Heart right ventricle (tissue), 16 donors: ENCODE measurements around the gene PTPRJ. TPM values are rescaled to one million over a fixed set of nuclear protein-coding genes. Genes with fewer than 3 reads are reported as not detected.
A peak's percentile ranks its signal among the peaks of the same experiment; 100 is the strongest.

ENCODE experiments used
- ATAC-seq, 8 donors: fragments of 200-7000 bp; cut with Tn5 transposase; one replicate each; pipeline ENCODE4 v1.9.1; 2020; ENCODE audit warnings: mild to moderate bottlenecking in 8 of 8, moderate library complexity in 8 of 8, moderate number of reproducible peaks in 1 of 8
- DNase-seq, 2 donors: peaks; one replicate each; pipeline ENCODE4 v3.0.0-alpha.2; 2020
- H3K27ac ChIP-seq, 10 donors: fragments of 200-600 bp; sonication (generic) in 2 of 10; one replicate each; pipeline versions ENCODE4 v1.5.0 to v1.8.0; 2020 to 2022; ENCODE audit warnings: mild to moderate bottlenecking in 3 of 10
- H3K27me3 ChIP-seq, 7 donors: fragments of 200-600 bp; one replicate each; pipeline ENCODE4 v1.8.0; 2021 to 2022; ENCODE audit warnings: mild to moderate bottlenecking in 2 of 7
- H3K36me3 ChIP-seq, 9 donors: fragments of 200-600 bp; sonication (generic) in 1 of 9; one replicate each; pipeline versions ENCODE4 v1.5.0 to v1.8.0; 2020 to 2022; ENCODE audit warnings: mild to moderate bottlenecking in 2 of 9
- H3K4me1 ChIP-seq, 9 donors: fragments of 200-600 bp; sonication (generic) in 1 of 9; one replicate each; pipeline versions ENCODE4 v1.5.0 to v1.8.0; 2020 to 2022; ENCODE audit warnings: mild to moderate bottlenecking in 4 of 9
- H3K4me3 ChIP-seq, 10 donors: fragments of 200-600 bp; sonication (generic) in 2 of 10; one replicate each; pipeline versions ENCODE4 v1.5.0 to v1.8.0; 2020 to 2022; ENCODE audit warnings: mild to moderate bottlenecking in 7 of 10, moderate library complexity in 2 of 10
- H3K9me3 ChIP-seq, 11 donors: fragments of 200-600 bp in 10 of 11; sonication (generic) in 2 of 11; one replicate each; pipeline versions ENCODE4 v1.5.0 to v1.8.0; 2013 to 2022; ENCODE audit warnings: mild to moderate bottlenecking in 2 of 11, control low read depth in 1 of 11, moderate library complexity in 1 of 11
- WGBS, 2 donors: extraction: QIAGEN DNeasy Blood & Tissue Kit; methylation state at CpG; one replicate each; pipeline ENCODE4 v1.1.7; 2013; ENCODE audit warnings: inconsistent platforms in 1 of 2; 5-methylcytosine and 5-hydroxymethylcytosine counted together
- intact Hi-C, 10 donors: fragments of 100-400 bp; cut with DNase I; formaldehyde crosslinking; loops; one replicate each; pipeline versions ENCODE4 v1.11.1 to v1.14.2; 2022
- polyA plus RNA-seq, 2 donors: library from polyadenylated mRNA; stranded (reverse); fragments of 200-250 nt; gene quantifications; one replicate each; pipeline ENCODE4 v1.2.3, GENCODE V29; 2013
- total RNA-seq, 10 donors: library from RNA; stranded (reverse); fragmentation: NEBNext Ultra II Directional in 3 of 10; extraction: Animal tissue kit (Norgen Biotek cat#: 25700) in 3 of 10; gene quantifications; one replicate each; pipeline versions ENCODE4 v1.2.1 to v1.2.4, GENCODE V29; 2021 to 2023
- TF ChIP-seq, protein P1 (sequence below), 9 donors: fragments of 200-600 bp; sonication (generic) in 2 of 9; IDR thresholded peaks; one replicate each; pipeline versions ENCODE4 v1.5.0 to v1.8.0; 2021 to 2022; ENCODE audit warnings: antibody characterized with exemption in 9 of 9, mild to moderate bottlenecking in 5 of 9, moderate library complexity in 1 of 9
- donor health status: Arrhythmogenic right ventricular cardiomyopathy.
- donor health status: ischemic (EF 13 %, LVEDD 7.1; RV severe dilation, severe dysfunction).
- donor health status: healthy with polysubstance abuse.
- donor health status: DM: no; HTN: yes; CAD: no.
- donor health status: DM: no; HTN: no; CAD: no.
- donor health status: ischemic (EF 25% LVEDD 6.9; RV normal size, moderate dysfunction).
- donor health status: ischemic (EF 25% LVEDD 5.7; RV mildly dilated, moderate dysfunction).
- donor health status: healthy.
- donor health status: DM: yes; HTN: yes; CAD: no.
- donor health status: Ischemic cardiomyopathy.
- donor health status: ischemic (EF 35%, LVEDD 5.7; RV mildly dilated, moderate dysfunction).
- donor health status: nonischemic (EF 11% LVEDD 7.7; RV severe dilation, severe dysfunction).
- donor health status: DM: yes; HTN: yes; CAD: no.
- donor health status: PGD.
- donor health status: ischemic (EF 29% LVEDD 5.4; RV normal size, mild dysfunction).
- donor health status: nonischemic (EF 23%, LVEDD 6.1; RV moderate dilation, normal function).

PTPRJ gene
- total and polyA plus RNA-seq, 12 donors: 0.78 to 22.9 (median 6.7) TPM

GRCh38 chr11:48079596-48079995 is 99.2 kb downstream of the PTPRJ start:
- Histone ChIP-seq H3K4me3 (no peak overlapping the region), H3K27me3 (no peaks in the 10 kb centered on the region), H3K36me3 (no peaks in the 10 kb centered on the region), H3K9me3 (no peaks in the 10 kb centered on the region), H3K27ac (peak overlapping the region in 1 of 10 donors; percentile 20), H3K4me1 (peaks cover 0 to 63% (median 25%) of the 10 kb centered on the region in 9 donors)
- 85 to 88% methylated on average over 6 of the region's 6 CpGs for WGBS, 2 donors
- intact Hi-C loops: no loop called here
- DNase-seq (no peak), ATAC-seq (no peak)
- TF ChIP-seq, protein P1, sequence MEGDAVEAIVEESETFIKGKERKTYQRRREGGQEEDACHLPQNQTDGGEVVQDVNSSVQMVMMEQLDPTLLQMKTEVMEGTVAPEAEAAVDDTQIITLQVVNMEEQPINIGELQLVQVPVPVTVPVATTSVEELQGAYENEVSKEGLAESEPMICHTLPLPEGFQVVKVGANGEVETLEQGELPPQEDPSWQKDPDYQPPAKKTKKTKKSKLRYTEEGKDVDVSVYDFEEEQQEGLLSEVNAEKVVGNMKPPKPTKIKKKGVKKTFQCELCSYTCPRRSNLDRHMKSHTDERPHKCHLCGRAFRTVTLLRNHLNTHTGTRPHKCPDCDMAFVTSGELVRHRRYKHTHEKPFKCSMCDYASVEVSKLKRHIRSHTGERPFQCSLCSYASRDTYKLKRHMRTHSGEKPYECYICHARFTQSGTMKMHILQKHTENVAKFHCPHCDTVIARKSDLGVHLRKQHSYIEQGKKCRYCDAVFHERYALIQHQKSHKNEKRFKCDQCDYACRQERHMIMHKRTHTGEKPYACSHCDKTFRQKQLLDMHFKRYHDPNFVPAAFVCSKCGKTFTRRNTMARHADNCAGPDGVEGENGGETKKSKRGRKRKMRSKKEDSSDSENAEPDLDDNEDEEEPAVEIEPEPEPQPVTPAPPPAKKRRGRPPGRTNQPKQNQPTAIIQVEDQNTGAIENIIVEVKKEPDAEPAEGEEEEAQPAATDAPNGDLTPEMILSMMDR (IDR thresholded peaks at IDR 0.05): no peak

DNA sequence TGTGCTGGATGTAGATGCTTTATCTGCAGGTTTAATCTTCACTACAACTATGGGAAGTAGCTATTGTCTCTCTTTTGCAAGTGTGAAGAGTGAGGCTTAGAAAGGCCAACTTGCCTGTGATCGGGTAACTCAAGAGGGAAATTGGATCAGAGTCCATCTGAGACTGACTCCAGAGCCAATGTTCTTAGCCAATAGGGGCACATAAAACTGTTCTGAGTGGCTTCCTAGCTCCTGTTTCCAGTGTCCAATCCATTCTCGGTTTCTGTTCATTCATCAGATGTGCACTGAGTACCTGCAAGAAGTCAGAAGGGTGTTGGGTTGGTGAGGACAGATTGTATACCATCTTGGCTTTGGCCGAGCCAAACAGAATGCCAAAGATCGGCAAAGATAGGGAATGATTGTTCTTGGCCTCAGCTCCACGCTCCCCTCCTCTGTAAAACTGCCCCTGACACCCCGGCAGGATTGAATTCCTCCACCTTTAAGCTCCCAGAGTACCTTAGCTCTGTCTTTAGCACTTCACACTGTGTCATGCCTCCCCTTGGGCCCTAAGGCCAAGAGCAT is 100.0 kb downstream of the PTPRJ start:
- TF ChIP-seq, protein P1 (IDR thresholded peaks at IDR 0.05): no peak
- Histone ChIP-seq H3K4me1 (peaks cover 0 to 60% (median 25%) of the 10 kb centered on the region in 9 donors), H3K27ac (peak overlapping the region in 7 of 10 donors; percentile 57 to 90 (median 80)), H3K36me3 (no peaks in the 10 kb centered on the region), H3K4me3 (no peak overlapping the region), H3K27me3 (no peaks in the 10 kb centered on the region), H3K9me3 (no peaks in the 10 kb centered on the region)
- ATAC-seq: peak in 2 of 8 donors; percentile 6 to 57
- WGBS, 2 donors: 83 to 86% methylated on average over 6 of the region's 6 CpGs
- intact Hi-C loops: loop anchor here in 3 of 10 donors (5.0 to 10.0 kb wide), 3 partner anchors 56 to 78 kb away; no protein-coding TSS in a partner anchor
- DNase-seq: no peak

GRCh38 chr11:48081151-48082010 is 101.0 kb downstream of the PTPRJ start:
- Histone ChIP-seq H3K27ac (peak overlapping the region; percentile 41 to 90 (median 78)), H3K27me3 (no peaks in the 10 kb centered on the region), H3K36me3 (no peaks in the 10 kb centered on the region), H3K4me3 (peak overlapping the region in 6 of 10 donors; percentile 14 to 31 (median 28)), H3K9me3 (no peaks in the 10 kb centered on the region), H3K4me1 (peaks cover 0 to 54% (median 25%) of the 10 kb centered on the region in 9 donors)
- TF ChIP-seq, protein P1 (IDR thresholded peaks at IDR 0.05): peak in 2 of 9 donors; percentile 5 to 17
- 7 to 9% methylated on average over 19 of the region's 19 CpGs for WGBS, 2 donors
- DNase-seq: peak; percentile 69 to 76
- intact Hi-C loops: loop anchor here in 3 of 10 donors (5.0 to 10.0 kb wide), 3 partner anchors 57 to 79 kb away; no protein-coding TSS in a partner anchor
- peak; percentile 94 to 99 (median 96) for ATAC-seq

DNA sequence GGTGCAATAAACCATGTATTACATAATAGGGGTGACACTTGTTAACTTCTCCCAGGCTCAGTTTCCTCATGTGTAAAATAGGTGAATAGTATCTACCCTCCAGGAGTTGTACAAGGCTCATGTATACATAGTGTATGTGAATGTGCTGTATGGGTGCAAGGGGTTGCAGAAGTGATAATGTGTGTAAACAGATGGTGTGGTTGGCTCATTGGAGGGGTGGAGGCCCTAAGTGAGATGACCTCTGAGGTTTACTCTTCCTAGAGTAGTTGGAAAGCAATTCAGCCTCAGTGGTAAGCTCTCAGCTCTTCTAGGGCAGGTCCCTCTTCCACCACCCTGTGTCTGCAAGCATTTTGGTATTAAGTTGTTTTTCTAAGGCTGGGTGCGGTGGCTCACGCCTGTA is 102.4 kb downstream of the PTPRJ start:
- 96 to 98% methylated on average over 2 of the region's 2 CpGs for WGBS, 2 donors
- ATAC-seq (no peak), DNase-seq (no peak)
- H3K36me3 ChIP-seq: no peaks in the 10 kb centered on the region
- peaks cover 0 to 61% (median 27%) of the 10 kb centered on the region in 9 donors for H3K4me1 ChIP-seq
- H3K9me3 ChIP-seq: no peaks in the 10 kb centered on the region
- no peak overlapping the region for H3K27ac ChIP-seq
- H3K4me3 ChIP-seq: no peak overlapping the region
- TF ChIP-seq, protein P1 (IDR thresholded peaks at IDR 0.05): no peak
- intact Hi-C loops: loop anchor here in 3 of 10 donors (5.0 to 10.0 kb wide), 3 partner anchors 58 to 80 kb away; no protein-coding TSS in a partner anchor
- H3K27me3 ChIP-seq: no peaks in the 10 kb centered on the region
